Daoy (cell line): ENCODE data around the gene CCDC121. TPM values are rescaled to one million over a fixed set of nuclear protein-coding genes. Genes with fewer than 3 reads are reported as not detected.

ENCODE experiments used
- DNase-seq: peaks from one replicate; pipeline ENCODE4 v3.0.0-alpha.2; 2015; ENCODE audit warnings: low read depth
- total RNA-seq: library from RNA; depleted of rRNA; stranded (reverse); fragments of >200 nt; shearing (Covaris generic); gene quantifications from 2 replicates; pipeline ENCODE4 v1.2.3, GENCODE V29; 2014; rRNA removed

Gene CCDC121
- total RNA-seq = 0.74 and 1.5 TPM in 2 replicates

- peak; percentile 97 for DNase-seq
These were observed at the start of gene CCDC121, which contains the start of gene GPN1 for GRCh38 chr2:27628767-27629709. Gene CCDC121 (minus strand): TSS chr2:27629012. CDS start chr2:27627799, 1,213 bp downstream. Gene GPN1 (plus strand): TSS chr2:27629050. CDS start chr2:27629059, 9 bp downstream.

GRCh38 chr2:27672723-27673486 lies 44.1 kb upstream of the CCDC121 start:
- DNase-seq = no peak

GRCh38 chr2:27671235-27671634 lies 42.4 kb upstream of the CCDC121 start:
- no peak for DNase-seq

GRCh38 chr2:27667446-27667845 lies 38.6 kb upstream of the CCDC121 start:
- no peak for DNase-seq

GRCh38 chr2:27664622-27665363 lies 36.0 kb upstream of the CCDC121 start:
- no peak for DNase-seq

GRCh38 chr2:27664154-27664574 lies 35.4 kb upstream of the CCDC121 start:
- no peak for DNase-seq

- peak; percentile 82 for DNase-seq
These were observed 34.7 kb upstream of the CCDC121 start, which contains the start of the genes SLC4A1AP and SUPT7L for GRCh38 chr2:27663285-27664153. Gene SLC4A1AP (plus strand): TSS chr2:27663889. CDS start chr2:27663915, 26 bp downstream. Gene SUPT7L (minus strand): TSS chr2:27663614. CDS start chr2:27662192, 1,422 bp downstream.

- no peak for DNase-seq
These were observed 32.6 kb upstream of the CCDC121 start for GRCh38 chr2:27661371-27661770.

GRCh38 chr2:27655155-27655951 lies 26.5 kb upstream of the CCDC121 start:
- DNase-seq = peak; percentile 75

- DNase-seq = peak; percentile 39
These were observed 24.6 kb upstream of the CCDC121 start for GRCh38 chr2:27653397-27653796.

- no peak for DNase-seq
These were observed 24.0 kb upstream of the CCDC121 start for GRCh38 chr2:27652790-27653189.

- no peak for DNase-seq
These were observed 23.5 kb upstream of the CCDC121 start for GRCh38 chr2:27652341-27652740.

- DNase-seq = no peak
These were observed 22.2 kb upstream of the CCDC121 start for GRCh38 chr2:27651056-27651455.

GRCh38 chr2:27647737-27648136 lies 18.9 kb upstream of the CCDC121 start:
- no peak for DNase-seq

GRCh38 chr2:27647289-27647688 lies 18.5 kb upstream of the CCDC121 start:
- DNase-seq = no peak

- DNase-seq = no peak
These were observed 16.4 kb upstream of the CCDC121 start for GRCh38 chr2:27645197-27645596.

GRCh38 chr2:27640722-27641245 lies 12.0 kb upstream of the CCDC121 start:
- no peak for DNase-seq

GRCh38 chr2:27638709-27639108 lies 9.9 kb upstream of the CCDC121 start:
- peak; percentile 69 for DNase-seq

GRCh38 chr2:27638037-27638637 lies 9.3 kb upstream of the CCDC121 start:
- DNase-seq = peak; percentile 58
